GM19455 (cell line): Measurements from ENCODE around the gene BAD.
A peak's percentile ranks its signal among the peaks of the same experiment; 100 is the strongest.

Source experiments
- ATAC-seq: cut with Tn5 transposase; IDR thresholded peaks from one replicate; pipeline ENCODE4 v1.9.1; 2021; ENCODE audit not compliant: unreplicated experiment

Gene BAD

GRCh38 chr11:64297699-64298358 is 13.4 kb upstream of the BAD start:
- no peak for ATAC-seq

- ATAC-seq, result no peak
These were observed 12.6 kb upstream of the BAD start for GRCh38 chr11:64296830-64297698.

- ATAC-seq, result no peak
These were observed 11.8 kb upstream of the BAD start for GRCh38 chr11:64296236-64296635.

GRCh38 chr11:64295760-64296159 is 11.3 kb upstream of the BAD start:
- no peak for ATAC-seq

GRCh38 chr11:64294774-64295173 is 10.3 kb upstream of the BAD start:
- no peak for ATAC-seq

- no peak for ATAC-seq
These were observed 8.2 kb upstream of the BAD start for GRCh38 chr11:64292460-64293254.

GRCh38 chr11:64291752-64292459 is 7.4 kb upstream of the BAD start:
- ATAC-seq, result no peak

- ATAC-seq, result no peak
These were observed 6.8 kb upstream of the BAD start, which contains the start of gene KCNK4 for GRCh38 chr11:64291262-64291751. KCNK4 (plus strand) TSS chr11:64291302; CDS start chr11:64293019, 1,717 bp downstream.

- ATAC-seq, result no peak
These were observed 6.1 kb upstream of the BAD start for GRCh38 chr11:64290352-64291261.

- no peak for ATAC-seq
These were observed 4.6 kb upstream of the BAD start for GRCh38 chr11:64289002-64289564.

GRCh38 chr11:64288353-64288750 is 3.9 kb upstream of the BAD start:
- no peak for ATAC-seq

- ATAC-seq, result no peak
These were observed 3.3 kb upstream of the BAD start for GRCh38 chr11:64287676-64288352.

- no peak for ATAC-seq
These were observed 2.3 kb upstream of the BAD start for GRCh38 chr11:64286801-64287159.

- ATAC-seq, result no peak
These were observed 1.7 kb upstream of the BAD start for GRCh38 chr11:64285885-64286800.

GRCh38 chr11:64284962-64285884 is 758 bp upstream of the BAD start, which contains the start of gene GPR137:
GPR137 (plus strand) TSS chr11:64285848; CDS start chr11:64286525, 677 bp downstream.
- peak; percentile 61 for ATAC-seq

GRCh38 chr11:64283092-64283491 is 1.4 kb downstream of the BAD start:
- no peak for ATAC-seq
